HG03159 (cell line): ENCODE data around the gene ARPC2.
A peak's percentile ranks its signal among the peaks of the same experiment; 100 is the strongest.
"Not testable (repeated sequence)": the region's sequence is repeated elsewhere in the genome, so short reads cannot be mapped to it uniquely, and the experiment has no call there.

Source experiments
- ATAC-seq: cut with Tn5 transposase; IDR thresholded peaks from one replicate; pipeline ENCODE4 v1.9.1; 2021; ENCODE audit warnings: mild to moderate bottlenecking, moderate library complexity; ENCODE audit not compliant: unreplicated experiment

ARPC2 gene

DNA sequence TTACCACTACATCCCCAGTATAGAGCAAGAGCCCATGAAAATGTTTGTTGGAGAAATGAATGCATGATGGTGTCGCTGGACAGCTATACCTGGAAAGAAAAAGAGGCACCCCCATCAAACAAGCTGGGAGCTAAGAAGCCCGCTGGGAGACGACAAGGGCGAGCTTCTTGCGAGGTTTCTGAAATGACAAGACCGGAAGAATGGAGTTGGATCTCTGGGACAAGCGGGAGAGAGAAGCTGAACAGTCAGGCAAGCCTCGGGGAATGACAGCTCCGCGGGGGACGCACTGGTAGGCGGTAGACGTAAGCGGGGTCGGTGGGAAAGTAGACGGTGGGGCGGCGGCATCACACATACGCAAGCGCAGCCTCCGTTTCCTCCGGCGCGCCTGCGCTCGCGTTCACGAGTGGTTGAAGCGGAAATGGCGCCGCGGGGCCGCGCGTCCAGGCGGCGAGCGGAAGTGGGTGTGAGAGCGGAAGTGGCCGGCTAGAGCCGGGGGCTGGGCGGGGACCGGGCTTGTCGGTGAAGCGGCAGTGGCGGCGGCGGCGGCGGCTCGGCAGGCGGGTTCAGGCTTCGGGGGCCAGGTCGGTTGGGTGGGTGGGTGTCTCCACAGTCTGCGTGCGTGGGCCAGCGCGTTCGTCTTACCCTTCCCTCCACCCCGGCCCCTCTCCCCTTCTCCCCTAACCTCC is at the start of gene ARPC2:
Gene ARPC2 (plus strand): TSS at position 516 of the 686 bp plus-strand sequence. CDS start 282 bp downstream, outside the sequence.
- peak; percentile 65 for ATAC-seq

DNA sequence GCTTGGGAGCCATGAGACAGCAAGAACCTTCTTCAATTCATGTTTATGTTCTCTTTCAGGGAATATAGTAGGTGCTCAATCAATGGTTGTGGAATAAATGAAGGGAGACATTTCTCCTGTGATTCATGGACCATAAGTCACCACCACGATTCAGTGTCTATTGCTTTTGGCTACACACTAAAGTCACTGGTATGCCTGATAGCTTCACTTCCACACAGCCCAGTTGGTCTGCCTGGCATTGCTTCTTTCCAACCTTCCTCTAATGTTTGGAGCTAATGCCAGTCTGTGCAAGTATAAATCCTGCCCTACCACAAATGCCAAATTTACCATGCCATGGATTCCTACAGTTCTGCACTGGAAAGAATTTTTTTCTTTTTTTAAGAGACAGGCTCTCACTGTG is 49.0 kb upstream of the ARPC2 start:
- no peak for ATAC-seq

DNA sequence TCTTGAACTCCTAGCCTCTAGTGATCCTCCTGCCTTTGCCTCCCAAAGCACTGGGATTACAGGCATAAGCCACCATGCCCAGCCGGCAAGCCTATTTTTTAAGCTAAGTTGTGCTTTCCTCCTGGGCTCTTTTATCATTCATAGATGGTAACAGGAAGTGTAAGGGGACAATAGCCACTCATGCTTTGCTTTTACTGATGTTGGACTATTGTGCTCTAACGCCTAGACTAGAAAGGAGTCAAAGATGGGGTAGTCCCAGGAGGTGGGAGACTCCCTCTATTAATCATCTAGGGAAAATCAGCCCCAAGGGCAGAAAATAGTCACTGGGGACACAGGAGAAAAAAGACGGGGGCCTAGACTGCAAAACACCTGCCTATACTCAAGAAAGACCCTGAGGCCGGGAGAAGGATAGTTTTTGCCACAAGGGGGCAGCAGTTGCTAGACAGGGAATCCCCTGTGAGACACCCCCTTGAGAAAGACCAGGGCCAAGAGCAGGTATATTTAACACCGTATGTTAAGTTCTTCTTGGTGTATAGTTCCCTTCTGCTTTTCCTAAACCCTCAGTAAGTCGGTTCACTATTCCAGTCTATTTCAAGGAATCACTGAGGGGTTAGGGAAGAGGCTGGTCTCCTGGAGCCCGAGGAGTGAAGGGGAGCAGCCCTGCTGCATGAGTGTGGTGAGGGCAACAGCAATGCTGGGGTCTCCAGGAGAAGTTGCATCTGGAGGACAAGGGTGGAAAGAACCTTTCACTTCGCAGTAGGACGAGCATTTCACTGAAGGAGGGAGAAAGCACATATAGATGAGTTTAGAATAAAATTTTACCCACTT is 48.1 kb upstream of the ARPC2 start:
- peak; percentile 62 for ATAC-seq

DNA sequence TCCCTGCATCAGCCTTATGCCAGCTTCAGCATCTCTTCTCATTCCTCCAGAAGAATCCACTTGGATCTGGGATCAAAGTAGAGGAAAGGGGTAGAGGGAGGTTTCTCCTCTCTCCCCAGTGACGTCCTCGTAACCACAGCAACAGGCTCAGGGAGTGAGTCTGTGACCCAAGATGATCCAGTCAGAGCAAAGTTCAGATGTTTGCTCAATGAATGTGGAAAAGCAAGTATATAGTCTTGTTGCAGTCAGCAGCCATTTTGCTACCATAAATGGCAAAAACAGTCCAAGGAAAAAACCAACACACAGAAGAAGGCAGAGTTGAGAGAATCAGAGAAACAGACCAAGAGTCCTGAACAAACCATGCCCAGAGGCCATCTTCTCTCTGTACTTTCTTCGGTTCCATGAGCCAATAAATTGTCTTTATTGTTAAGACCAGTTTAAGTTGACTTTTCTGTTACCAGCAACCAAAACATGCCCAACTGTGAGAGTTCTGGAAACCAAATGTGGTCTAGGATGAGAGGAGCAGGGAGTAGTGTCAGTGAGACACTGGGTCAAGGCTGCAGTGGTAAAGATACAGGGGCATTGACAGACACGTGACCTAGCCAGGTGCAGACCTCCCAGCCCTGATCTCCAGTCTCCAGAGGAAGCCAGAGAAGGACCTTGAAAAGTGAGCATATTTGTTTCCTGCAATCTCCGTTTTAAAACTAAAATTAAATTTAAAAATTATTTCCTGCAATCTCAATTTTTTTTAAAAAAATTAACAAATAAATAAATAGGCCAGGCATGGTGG is 47.0 kb upstream of the ARPC2 start:
- ATAC-seq: no peak

DNA sequence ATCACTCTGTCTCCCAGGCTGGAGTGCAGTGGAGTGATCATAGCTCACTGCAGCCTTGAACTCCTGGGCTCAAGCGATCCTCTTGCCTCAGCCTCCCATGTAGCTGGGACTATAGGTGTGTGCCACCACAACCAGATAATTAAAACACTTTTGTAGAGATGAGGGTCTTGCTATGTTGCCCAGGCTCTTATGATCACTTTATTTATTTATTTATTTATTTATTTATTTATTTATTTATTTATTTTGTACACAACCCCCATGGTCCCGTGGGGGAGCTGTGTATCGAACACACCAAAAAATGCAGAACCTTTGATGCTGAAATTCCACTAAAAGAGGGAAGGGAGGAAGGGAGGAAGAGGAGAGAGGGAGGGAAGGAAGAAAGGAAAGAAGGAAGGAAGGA is 45.2 kb upstream of the ARPC2 start:
- not testable (repeated sequence) for ATAC-seq

DNA sequence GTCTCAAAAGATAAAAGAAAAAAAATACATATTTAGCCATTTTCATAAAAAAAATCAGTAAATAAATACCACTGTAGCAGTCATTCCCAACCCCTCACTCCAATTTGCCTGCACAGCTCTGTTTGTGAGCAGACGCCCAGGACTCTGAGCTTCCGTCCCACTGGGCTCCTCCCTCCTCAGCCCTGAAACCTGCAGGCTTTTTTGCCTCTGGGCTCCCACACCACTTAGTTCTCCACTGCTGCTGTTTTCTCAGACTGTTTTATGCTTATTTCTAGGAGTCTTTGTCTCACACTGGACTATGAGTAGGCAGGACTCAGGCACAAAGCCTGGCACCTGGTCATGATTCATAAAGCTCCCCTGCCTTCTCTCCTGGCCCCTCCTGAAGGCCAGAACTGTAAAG is 44.1 kb upstream of the ARPC2 start:
- no peak for ATAC-seq

DNA sequence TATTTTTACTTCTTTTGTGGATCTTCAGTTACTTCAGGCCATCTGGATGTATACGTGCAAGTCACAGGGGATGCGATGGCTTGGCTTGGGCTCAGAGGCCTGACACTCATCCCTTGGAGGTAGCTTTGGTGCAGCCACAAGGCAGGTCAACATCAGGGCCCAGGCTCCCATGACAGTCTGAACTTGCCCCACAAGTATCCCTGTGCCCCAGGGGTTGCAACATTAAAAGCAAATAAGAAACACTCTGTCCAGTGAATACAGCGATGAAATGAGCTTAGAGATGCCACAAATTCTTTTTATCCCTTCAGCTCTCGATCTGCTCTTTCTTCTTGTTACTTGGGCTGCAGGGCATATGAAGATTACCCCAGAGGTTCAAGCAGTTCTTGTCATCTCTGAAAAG is 37.2 kb upstream of the ARPC2 start:
- no peak for ATAC-seq

DNA sequence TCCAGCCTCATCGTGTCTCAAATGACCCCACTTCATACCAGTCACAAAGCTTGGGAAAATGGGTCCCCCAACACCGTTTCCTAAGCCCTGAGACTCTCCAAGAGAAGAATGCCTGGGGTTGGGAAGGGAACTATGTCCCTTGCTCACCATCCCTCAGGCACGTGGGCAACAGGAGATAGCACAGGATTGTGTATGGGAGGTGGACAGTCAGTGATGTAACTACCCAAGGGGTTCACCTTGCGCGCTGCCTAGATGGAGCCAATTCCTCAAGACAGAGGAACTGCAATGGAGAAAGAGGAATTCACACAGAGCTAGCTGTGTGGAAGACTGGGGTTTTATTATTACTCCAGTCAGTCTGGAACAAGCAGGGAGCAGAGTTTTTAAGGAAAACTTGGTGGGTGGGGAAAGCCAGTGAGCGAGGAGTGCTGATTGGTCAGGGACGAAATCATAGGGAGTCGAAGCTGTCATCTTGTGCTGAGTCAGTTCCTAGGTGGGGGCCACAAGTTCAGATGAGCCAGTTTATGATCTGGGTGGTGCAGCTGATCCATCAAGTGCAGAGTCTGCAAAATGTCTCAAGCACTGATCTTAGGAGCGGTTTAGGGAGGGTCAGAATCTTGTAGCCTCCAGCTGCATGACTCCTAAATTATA is 36.4 kb upstream of the ARPC2 start:
- ATAC-seq: no peak

DNA sequence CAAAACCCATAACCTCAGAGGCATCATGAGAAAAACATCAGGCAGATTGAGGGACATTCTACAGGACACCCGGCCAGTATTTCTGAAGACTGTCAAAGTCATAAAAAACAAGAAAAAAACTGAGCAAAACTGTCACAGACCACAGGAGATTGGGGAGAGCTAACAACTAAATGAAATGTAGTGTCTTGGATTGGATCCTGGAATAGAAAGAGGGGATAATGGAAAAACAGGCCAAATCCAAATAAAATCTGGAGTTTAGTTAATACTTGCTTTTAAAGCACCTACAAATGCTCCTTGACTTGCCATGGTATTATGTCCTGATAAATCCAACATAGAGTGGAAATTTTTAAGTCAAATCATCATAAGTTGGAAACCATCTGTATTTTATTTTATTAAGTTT is 32.7 kb upstream of the ARPC2 start:
- ATAC-seq: no peak

DNA sequence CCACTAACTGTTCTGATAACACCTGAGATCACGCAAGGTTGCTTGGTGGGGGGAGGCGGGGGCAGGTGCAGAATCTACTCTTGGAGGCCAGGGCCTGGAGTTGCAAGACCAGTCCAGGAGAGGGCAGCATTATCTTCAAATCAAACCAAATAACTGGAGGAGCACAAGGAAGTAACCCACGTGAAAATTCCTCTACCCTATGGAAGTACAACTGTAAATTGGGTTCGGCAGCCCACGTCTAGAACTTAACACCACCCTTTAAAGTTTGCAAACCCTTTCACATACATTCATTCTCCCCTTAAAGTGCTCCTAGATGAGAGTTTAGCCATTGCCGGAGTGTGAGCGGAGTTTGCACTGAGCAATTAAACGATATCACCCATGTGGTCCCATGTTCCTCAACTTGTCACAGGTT is 30.6 kb upstream of the ARPC2 start:
- ATAC-seq: no peak

DNA sequence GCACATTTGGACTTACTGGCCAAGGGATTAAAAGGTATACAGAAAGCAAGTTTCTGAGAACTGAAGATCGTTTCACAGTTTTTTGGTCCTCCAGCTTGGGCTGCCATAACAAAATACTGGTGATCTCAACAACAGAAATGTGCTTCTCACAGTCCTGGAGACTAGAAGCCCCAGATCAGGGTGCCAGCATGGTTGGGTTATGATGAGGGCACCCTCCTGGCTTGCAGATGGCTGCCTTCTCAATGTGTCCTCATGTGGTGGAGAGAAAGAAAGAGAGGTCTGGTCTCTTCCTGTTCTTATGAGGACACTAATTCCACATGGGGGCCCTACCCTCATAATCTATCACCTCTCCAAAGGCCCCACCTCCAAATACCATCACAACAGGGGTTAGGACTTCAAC is 30.1 kb upstream of the ARPC2 start:
- ATAC-seq: no peak

DNA sequence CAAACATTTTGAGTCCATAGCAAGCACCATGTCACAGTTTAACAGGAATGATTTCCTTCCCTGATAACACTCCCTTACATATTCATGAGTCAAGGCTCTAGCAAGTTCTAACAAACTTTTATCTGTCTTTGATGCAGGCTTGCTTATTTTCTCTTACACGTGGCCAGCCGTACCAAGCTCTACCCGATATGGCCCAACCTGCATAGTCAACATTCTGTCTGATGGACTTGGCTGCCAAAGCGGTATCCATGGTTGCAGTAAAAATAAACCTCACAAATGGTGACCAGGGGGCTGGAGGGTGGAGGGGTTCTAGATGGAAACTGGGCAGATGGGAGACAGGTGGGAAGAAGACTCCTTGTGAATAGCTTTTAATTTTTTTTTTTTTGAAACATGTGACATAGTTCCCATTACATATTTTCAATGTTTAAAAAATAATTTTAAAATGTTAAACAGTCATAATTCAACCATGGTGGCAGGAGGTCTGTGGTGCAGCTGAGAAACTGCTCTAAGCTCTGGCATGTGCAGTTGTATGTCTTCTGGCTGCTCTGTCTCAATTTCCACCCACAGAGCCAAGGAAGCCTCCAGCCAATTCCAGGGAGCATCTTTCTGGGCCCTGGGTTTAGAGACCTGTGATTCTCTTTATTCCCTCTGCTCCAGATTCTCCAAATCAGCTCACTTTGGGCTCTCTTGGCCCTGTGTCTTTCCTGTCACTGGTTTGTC is 29.5 kb upstream of the ARPC2 start:
- no peak for ATAC-seq

DNA sequence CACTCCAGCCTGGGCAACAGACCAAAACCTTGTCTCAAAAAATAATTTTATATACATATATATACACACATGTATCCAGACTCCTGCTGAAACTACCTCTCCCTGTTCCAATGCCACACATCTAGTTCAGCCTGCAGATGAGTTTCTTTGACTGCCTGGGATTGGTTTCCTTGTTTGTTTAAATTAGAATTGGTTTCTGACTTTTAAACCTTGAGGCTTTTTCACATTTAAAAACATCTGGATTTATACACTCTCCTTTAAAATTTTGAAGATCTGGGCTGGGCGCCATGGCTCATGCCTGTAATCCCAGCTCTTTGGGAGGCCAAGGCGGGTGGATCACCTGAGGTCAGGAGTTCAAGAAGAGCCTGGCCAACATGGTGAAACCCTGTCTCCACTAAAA is 28.5 kb upstream of the ARPC2 start:
- no peak for ATAC-seq

DNA sequence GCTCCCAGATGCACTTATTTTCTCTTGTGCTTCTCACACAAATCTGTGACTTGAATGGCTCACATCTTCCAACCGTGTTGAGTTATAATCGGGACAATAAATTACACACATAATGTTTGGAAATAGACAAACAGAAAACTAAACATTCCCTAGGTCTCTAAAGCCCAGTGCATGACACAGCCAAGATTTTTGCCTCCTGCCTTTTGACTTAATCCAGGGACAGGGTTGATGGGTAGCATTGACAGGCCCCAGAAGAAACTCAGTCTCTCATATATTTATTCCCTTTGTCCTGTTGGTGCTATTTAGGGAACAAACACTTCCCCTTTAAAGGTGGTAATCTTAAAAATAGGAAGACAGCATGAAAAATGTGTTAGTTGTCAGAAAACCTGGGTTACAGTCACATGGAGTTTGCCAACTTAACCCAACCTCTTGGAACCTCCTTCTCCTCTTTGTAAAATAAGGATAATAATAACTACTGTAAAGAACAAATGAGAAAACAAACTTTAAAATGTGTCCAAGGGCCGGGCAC is 24.0 kb upstream of the ARPC2 start:
- no peak for ATAC-seq

DNA sequence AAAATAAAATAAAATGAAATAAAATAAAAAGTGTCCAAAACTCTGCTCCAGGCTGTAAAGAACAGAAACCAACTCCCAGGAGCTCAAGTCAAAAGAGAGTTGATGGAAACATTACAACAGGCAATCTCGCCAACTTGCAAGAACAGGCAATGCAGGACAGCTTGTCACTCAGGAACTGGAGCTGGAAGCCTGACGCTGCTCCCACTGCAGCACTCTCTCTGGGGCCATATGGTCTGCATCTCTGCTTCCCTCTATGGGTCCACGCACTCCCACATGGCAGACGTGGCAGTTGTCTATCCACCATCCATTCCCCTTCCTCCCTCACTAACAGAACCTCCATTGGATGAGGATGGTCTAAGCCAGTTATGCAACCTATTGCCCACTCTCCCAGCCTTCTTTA is 23.3 kb upstream of the ARPC2 start:
- no peak for ATAC-seq

DNA sequence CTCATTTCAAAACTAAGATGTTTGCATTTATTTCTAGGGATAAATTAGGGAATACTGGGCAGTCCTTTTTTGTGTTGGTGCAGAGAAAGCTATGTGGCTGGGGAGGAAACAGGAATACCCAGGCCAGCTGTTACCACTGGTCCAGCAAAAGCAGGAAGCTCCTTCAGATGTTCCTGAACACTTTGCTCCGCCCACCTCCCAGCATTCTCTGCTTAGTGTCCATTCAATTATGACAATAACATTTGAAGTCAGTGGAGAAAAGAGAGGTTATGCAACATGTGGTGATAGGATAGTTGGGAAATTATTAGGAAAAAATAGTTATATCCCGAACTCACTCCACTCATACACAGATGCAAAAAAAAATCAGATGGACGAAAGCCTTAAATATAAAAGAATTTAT is 22.1 kb upstream of the ARPC2 start:
- no peak for ATAC-seq

DNA sequence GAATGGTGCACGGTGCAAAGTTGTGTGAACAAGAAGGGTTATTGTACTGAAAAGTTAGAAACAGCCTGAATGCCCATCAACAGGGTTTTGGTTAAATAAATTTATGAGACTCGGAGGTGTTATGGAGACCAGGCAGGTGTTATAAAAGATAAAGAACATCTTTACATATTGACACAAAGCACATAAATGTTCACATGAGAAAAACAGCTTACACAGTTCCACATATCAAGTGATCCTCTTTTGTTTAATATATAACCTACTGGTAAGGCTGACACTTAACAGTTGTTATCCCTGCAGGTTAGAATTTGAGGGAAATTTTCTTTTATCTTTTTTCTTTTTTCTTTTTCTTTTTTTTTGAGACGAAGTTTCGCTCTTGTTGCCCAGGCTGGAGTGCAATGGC is 20.0 kb upstream of the ARPC2 start:
- no peak for ATAC-seq

DNA sequence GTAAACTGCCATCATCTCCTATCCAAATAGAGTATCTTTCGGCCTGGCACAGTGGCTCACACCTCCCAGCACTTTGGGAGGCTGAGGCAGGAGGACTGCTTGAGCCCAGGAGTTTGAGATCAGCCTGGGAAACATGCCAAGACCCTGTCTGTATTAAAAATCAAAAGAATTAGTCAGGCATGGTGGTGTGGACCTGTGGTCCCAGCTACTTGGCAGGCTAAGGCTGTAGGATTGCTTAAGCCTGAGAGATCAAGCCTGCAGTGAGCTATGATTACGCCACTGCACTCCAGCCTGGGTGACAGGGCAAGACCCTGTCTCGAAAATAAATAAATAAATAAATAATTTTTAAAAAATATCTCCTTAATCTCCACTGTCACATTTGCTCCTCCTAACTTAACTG is 14.7 kb upstream of the ARPC2 start:
- no peak for ATAC-seq

DNA sequence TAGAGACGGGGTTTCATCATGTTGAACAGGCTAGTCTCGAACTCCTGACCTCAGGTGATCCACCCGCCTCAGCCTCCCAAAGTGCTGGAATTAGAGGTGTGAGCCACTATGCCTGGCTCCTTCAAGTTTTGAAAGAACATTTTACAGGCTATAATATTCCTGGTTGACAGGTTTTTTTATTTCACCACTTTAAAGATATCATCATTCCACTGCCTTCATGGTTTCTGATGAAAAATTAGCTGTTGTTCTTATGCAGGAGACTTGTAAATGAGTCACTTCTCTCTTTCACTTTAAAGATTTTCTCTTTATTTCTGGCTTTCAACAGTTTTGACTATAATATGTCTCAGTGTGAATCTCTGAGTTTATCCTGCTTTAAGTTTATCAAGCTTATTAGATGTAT is 7.9 kb upstream of the ARPC2 start:
- ATAC-seq: no peak

DNA sequence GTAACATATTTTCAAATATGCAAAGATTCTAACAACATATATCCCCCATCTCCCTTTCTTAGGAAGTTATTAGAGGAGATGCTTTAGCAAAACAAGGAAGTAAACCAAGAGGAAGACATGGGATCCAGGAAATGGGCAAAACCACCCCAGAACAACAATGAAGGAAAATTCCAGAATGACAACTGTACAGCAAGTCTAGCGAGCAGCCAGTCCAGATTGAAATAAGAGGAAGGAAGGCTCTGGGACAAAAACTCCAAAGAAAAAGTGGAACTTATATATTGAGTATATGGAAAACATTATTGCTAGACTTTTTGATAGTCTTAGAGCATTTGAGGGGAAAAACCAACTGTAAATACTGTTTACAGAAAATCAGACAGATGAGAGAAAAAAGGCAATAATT is 2.9 kb upstream of the ARPC2 start:
- ATAC-seq: no peak
